ENCODE results near the gene DHX16. TPM values are rescaled to one million over a fixed set of nuclear protein-coding genes. Genes with fewer than 3 reads are reported as not detected.
A peak's percentile ranks its signal among the peaks of the same experiment; 100 is the strongest.
"Not testable (repeated sequence)": the region's sequence is repeated elsewhere in the genome, so short reads cannot be mapped to it uniquely, and the experiment has no call there.

DHX16 gene
- total RNA-seq (2021; fragmentation: NEBNext Ultra II Directional; extraction: Animal tissue kit (Norgen Biotek cat#: 25700)), result 10 to 100 TPM; 33.7 to 36.7 (median 35.5) TPM
- long read RNA-seq, transcript DHX16-202 (20 exons, 3,445 nt), result major isoform, 17 of 28 reads
- long read RNA-seq, partial matches to known transcripts, result 9 of 28 reads
- long read RNA-seq, other reads (novel, unspliced or antisense), result 2 of 28 reads

DNA sequence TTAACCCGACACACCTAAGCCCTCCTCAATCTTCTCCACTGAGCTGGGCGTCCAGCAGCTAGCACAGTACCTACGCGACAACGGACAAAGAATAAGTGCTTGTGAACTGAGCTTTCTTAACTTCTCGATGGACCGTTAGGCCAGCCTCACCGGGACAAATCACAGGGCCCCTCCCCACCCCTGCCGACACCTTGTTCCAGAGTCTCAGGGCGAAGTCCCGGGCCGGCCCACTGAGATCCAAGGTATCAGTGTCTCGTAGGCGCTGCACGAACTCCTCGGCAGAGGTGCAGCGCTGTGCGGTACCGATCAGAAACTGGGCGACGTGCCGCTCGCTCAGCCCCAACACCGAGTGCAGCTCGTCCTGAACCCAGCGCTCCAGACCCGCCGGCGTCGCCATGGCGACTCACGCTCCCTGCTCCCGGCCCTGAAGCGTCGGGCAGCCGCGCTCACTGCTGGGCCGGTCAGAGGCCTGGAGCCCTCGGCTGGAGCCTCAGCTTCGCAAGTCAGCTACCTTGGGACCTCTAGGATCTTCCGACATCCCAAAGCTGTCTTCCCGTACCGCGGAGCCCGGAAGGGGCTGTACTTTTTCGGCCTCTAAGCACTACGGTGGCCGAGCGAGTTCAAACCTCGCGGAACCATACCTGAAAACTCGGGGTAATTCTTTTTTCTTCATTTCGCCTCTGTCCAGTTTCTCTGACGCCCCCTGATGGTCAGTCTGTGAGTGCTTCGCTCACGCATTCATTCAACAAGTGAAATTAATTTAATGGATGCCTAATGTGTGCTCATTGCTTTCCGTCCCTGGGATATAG is at the start of gene DHX16:
DHX16 (minus strand) TSS at position 562 of the 809 bp plus-strand sequence; CDS start at position 397, 165 bp downstream.
- no peaks in the 10 kb centered on the region for H3K9me3 Mint-ChIP-seq
- peaks cover 35% of the 10 kb centered on the region for H3K4me1 Mint-ChIP-seq (ENCODE audit: low read depth)
- H3K36me3 Mint-ChIP-seq (ENCODE audit: low read depth), result peaks cover 35% of the 10 kb centered on the region
- TF ChIP-seq, protein P1, sequence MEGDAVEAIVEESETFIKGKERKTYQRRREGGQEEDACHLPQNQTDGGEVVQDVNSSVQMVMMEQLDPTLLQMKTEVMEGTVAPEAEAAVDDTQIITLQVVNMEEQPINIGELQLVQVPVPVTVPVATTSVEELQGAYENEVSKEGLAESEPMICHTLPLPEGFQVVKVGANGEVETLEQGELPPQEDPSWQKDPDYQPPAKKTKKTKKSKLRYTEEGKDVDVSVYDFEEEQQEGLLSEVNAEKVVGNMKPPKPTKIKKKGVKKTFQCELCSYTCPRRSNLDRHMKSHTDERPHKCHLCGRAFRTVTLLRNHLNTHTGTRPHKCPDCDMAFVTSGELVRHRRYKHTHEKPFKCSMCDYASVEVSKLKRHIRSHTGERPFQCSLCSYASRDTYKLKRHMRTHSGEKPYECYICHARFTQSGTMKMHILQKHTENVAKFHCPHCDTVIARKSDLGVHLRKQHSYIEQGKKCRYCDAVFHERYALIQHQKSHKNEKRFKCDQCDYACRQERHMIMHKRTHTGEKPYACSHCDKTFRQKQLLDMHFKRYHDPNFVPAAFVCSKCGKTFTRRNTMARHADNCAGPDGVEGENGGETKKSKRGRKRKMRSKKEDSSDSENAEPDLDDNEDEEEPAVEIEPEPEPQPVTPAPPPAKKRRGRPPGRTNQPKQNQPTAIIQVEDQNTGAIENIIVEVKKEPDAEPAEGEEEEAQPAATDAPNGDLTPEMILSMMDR (IDR thresholded peaks at IDR 0.05), result peak; percentile 92
- peaks cover 4% of the 10 kb centered on the region for H3K27me3 Mint-ChIP-seq (ENCODE audit: insufficient read depth)
- H3K27ac Mint-ChIP-seq, result peak within 1 kb of the TSS; percentile 74
- H3K4me3 Mint-ChIP-seq, result peak within 1 kb of the TSS; percentile 95
- peak; percentile 98 for DNase-seq

GRCh38 chr6:30722025-30722279 is 49.1 kb upstream of the DHX16 start:
- Mint-ChIP-seq H3K27ac (peak overlapping the region; percentile 91), H3K36me3 (ENCODE audit: low read depth) (peaks cover 60% of the 10 kb centered on the region), H3K27me3 (ENCODE audit: insufficient read depth) (peaks cover 27% of the 10 kb centered on the region), H3K4me1 (ENCODE audit: low read depth) (peaks cover 63% of the 10 kb centered on the region), H3K4me3 (peak overlapping the region; percentile 89)
- DNase-seq, H3K9me3 Mint-ChIP-seq: not testable (repeated sequence)

GRCh38 chr6:30721198-30722024 is 48.6 kb upstream of the DHX16 start:
- Mint-ChIP-seq H3K36me3 (ENCODE audit: low read depth) (peaks cover 65% of the 10 kb centered on the region), H3K4me1 (ENCODE audit: low read depth) (peaks cover 65% of the 10 kb centered on the region), H3K27me3 (ENCODE audit: insufficient read depth) (peaks cover 27% of the 10 kb centered on the region), H3K4me3 (peak overlapping the region; percentile 89), H3K27ac (peak overlapping the region; percentile 91), H3K9me3 (no peaks in the 10 kb centered on the region)
- DNase-seq, result peak; percentile 84
- TF ChIP-seq, protein P1 (IDR thresholded peaks at IDR 0.05), result peak; percentile 80

DNA sequence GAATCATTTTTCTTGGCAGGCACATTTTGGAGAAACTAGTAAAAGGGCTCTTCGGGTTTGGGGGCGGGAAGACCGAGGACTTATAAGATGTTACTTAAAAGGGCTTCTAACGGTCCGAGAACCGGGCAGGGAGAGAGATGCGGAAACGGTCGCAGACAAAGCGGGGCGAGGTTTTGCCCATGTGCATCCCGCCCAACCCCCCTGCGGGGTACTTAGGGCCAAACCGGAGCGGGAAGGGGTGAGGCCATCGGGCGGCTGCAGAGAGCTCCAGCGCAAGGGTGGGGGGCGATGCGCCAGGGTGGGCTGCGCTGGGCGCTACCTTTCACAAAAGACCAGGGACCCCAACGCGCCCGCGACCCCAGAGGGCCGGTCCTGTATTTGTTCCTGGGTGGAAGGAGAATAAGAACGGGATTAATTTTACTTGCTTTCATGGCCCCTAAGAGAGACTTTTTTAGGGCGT is 48.0 kb upstream of the DHX16 start:
- DNase-seq, result no peak
- Mint-ChIP-seq H3K4me3 (peak overlapping the region; percentile 89), H3K27ac (peak overlapping the region; percentile 91), H3K36me3 (ENCODE audit: low read depth) (peaks cover 69% of the 10 kb centered on the region), H3K4me1 (ENCODE audit: low read depth) (peaks cover 68% of the 10 kb centered on the region), H3K9me3 (no peaks in the 10 kb centered on the region), H3K27me3 (ENCODE audit: insufficient read depth) (peaks cover 24% of the 10 kb centered on the region)
- TF ChIP-seq, protein P1 (IDR thresholded peaks at IDR 0.05), result no peak

GRCh38 chr6:30719791-30720737 is 47.3 kb upstream of the DHX16 start, which contains the start of gene TUBB:
Gene TUBB (plus strand): TSS chr6:30720352. CDS start chr6:30720507, 155 bp downstream.
- TF ChIP-seq, protein P1 (IDR thresholded peaks at IDR 0.05), result no peak
- peaks cover 20% of the 10 kb centered on the region for H3K27me3 Mint-ChIP-seq (ENCODE audit: insufficient read depth)
- peak within 1 kb of the TSS; percentile 91 for H3K27ac Mint-ChIP-seq
- peak; percentile 98 for DNase-seq
- no peaks in the 10 kb centered on the region for H3K9me3 Mint-ChIP-seq
- H3K36me3 Mint-ChIP-seq (ENCODE audit: low read depth), result peaks cover 70% of the 10 kb centered on the region
- H3K4me1 Mint-ChIP-seq (ENCODE audit: low read depth), result peaks cover 64% of the 10 kb centered on the region
- H3K4me3 Mint-ChIP-seq, result peak within 1 kb of the TSS; percentile 89
